Transverse colon (tissue), 4 donors: Measurements from ENCODE around the gene RHOXF2. TPM values are rescaled to one million over a fixed set of nuclear protein-coding genes. Genes with fewer than 3 reads are reported as not detected.
"Not testable (repeated sequence)": the region's sequence is repeated elsewhere in the genome, so short reads cannot be mapped to it uniquely, and the experiment has no call there.

Experiments used
- DNase-seq: peaks from one replicate; pipeline ENCODE4 v3.0.0-alpha.2; 2019
- H3K27ac ChIP-seq, 4 donors: fragments of 200-600 bp; sonication (generic); 2 replicates each; pipeline ENCODE4 v1.5.1; 2016 to 2018; ENCODE audit warnings: inconsistent platforms in 4 of 4
- H3K27me3 ChIP-seq: fragments of 200-600 bp; sonication (generic); 2 replicates; pipeline ENCODE4 v1.5.1; 2017; ENCODE audit warnings: inconsistent platforms
- H3K36me3 ChIP-seq, 4 donors: fragments of 200-600 bp; sonication (generic); 2 replicates each; pipeline ENCODE4 v1.5.1; 2017 to 2019; ENCODE audit warnings: inconsistent platforms in 4 of 4
- H3K4me1 ChIP-seq, 4 donors: fragments of 200-600 bp; sonication (generic); 2 replicates each; pipeline ENCODE4 v1.5.1; 2017 to 2020; ENCODE audit warnings: inconsistent platforms in 4 of 4
- H3K4me3 ChIP-seq, 4 donors: fragments of 200-600 bp; sonication (generic); 1 replicate in 1 of 4; 2 replicates in 3 of 4; pipeline versions ENCODE4 v1.5.1 to v1.6.1; 2017 to 2019; ENCODE audit warnings: inconsistent platforms in 4 of 4
- H3K9me3 ChIP-seq, 2 donors: fragments of 200-600 bp; sonication (generic); 2 replicates each; pipeline ENCODE4 v1.5.1; 2017 to 2019; ENCODE audit warnings: inconsistent platforms in 2 of 2
- CTCF ChIP-seq, 5 experiments: fragments of 200-600 bp in 3 of 5; fragments of 450-650 bp in 2 of 5; sonication (generic) in 3 of 5; IDR thresholded peaks; 1 replicate in 2 of 5; 2 replicates in 3 of 5; pipeline ENCODE4 v1.5.1; 2016 to 2017; ENCODE audit warnings: antibody characterized with exemption in 5 of 5, inconsistent platforms in 3 of 5, mild to moderate bottlenecking in 2 of 5, moderate library complexity in 1 of 5
- EP300 ChIP-seq: sonication (generic); formaldehyde crosslinking; IDR thresholded peaks from one replicate; pipeline ENCODE4 v1.6.1; 2017; ENCODE audit warnings: antibody characterized with exemption, low read depth
- POLR2A ChIP-seq: fragments of 450-650 bp; IDR thresholded peaks from one replicate; pipeline ENCODE4 v1.6.1; 2016; ENCODE audit warnings: antibody characterized with exemption, mild to moderate bottlenecking, moderate library complexity
- POLR2AphosphoS5 ChIP-seq, 3 donors: sonication (generic); formaldehyde crosslinking; IDR thresholded peaks; one replicate each; pipeline ENCODE4 v1.6.1; 2016; ENCODE audit warnings: antibody characterized with exemption in 3 of 3
- WGBS, 2 donors: methylation state at CpG; one replicate each; pipeline ENCODE4 v1.1.5; 2018; ENCODE audit warnings: low coverage in 1 of 2; 5-methylcytosine and 5-hydroxymethylcytosine counted together
- in situ Hi-C, 4 donors: fragments of 200-750 bp; cut with MboI; loops; one replicate each; pipeline versions ENCODE4 v1.15.0 to v1.15.1; 2017; ENCODE audit warnings: low sequenced_read_pairs in 3 of 4, low pct_ligation_motif_present in 1 of 4, low pct_unique_long_range_greater_than_20kb in 1 of 4
- intact Hi-C: fragments of 100-400 bp; cut with DNase I; formaldehyde crosslinking; loops from one replicate; pipeline ENCODE4 v1.15.1; 2023; ENCODE audit warnings: low total_unique reads
- total RNA-seq, 4 donors: library from RNA; depleted of rRNA; stranded (reverse); fragments of >200 nt; gene quantifications; one replicate each; pipeline ENCODE4 v1.1.0, GENCODE V29; 2016

Gene RHOXF2
- not detected for total RNA-seq

GRCh38 chrX:120158313-120158712 is at the start of gene RHOXF2:
Gene RHOXF2 (plus strand): TSS chrX:120158613. CDS start chrX:120158751, 138 bp downstream.
- H3K4me1 ChIP-seq, in situ Hi-C loops, H3K9me3 ChIP-seq, H3K27ac ChIP-seq, intact Hi-C loops, H3K36me3 ChIP-seq, DNase-seq, H3K27me3 ChIP-seq, H3K4me3 ChIP-seq: not testable (repeated sequence)
- WGBS, 2 donors = no CpG with 5 or more reads among the region's 15 CpGs

GRCh38 chrX:120109378-120109777 is 49.0 kb upstream of the RHOXF2 start:
- no peak overlapping the region for H3K4me3 ChIP-seq
- no peak for TF ChIP-seq POLR2AphosphoS5 (IDR thresholded peaks at IDR 0.05)
- no peak for TF ChIP-seq CTCF (IDR thresholded peaks at IDR 0.05)
- intact Hi-C loops (no loop called here), in situ Hi-C loops (no loop called here)
- no peaks in the 10 kb centered on the region for H3K36me3 ChIP-seq
- no peak overlapping the region for H3K27ac ChIP-seq
- H3K4me1 ChIP-seq = no peaks in the 10 kb centered on the region
- no peak for DNase-seq
- no peaks in the 10 kb centered on the region for H3K9me3 ChIP-seq
- H3K27me3 ChIP-seq = no peaks in the 10 kb centered on the region
- WGBS, 2 donors = 90 to 91% methylated on average over 1 of the region's 1 CpG

- TF ChIP-seq CTCF (IDR thresholded peaks at IDR 0.05) = no peak
- TF ChIP-seq POLR2AphosphoS5 (IDR thresholded peaks at IDR 0.05) = no peak
- no peak for TF ChIP-seq POLR2A
- TF ChIP-seq EP300 = no peak
- H3K9me3 ChIP-seq = no peaks in the 10 kb centered on the region
- DNase-seq = no peak
- in situ Hi-C loops = no loop called here
- no peak overlapping the region for H3K27ac ChIP-seq
- no peak overlapping the region for H3K4me3 ChIP-seq
- no peaks in the 10 kb centered on the region for H3K36me3 ChIP-seq
- no peaks in the 10 kb centered on the region for H3K4me1 ChIP-seq
- intact Hi-C loops = no loop called here
- H3K27me3 ChIP-seq = no peaks in the 10 kb centered on the region
These were observed 46.8 kb upstream of the RHOXF2 start for GRCh38 chrX:120111611-120112010.

- intact Hi-C loops = no loop called here
- Histone ChIP-seq H3K9me3 (no peaks in the 10 kb centered on the region), H3K36me3 (no peaks in the 10 kb centered on the region), H3K27ac (no peak within 1 kb of the TSS), H3K27me3 (no peaks in the 10 kb centered on the region), H3K4me1 (no peaks in the 10 kb centered on the region), H3K4me3 (no peak within 1 kb of the TSS)
- TF ChIP-seq POLR2A (no peak), CTCF (IDR thresholded peaks at IDR 0.05) (no peak), POLR2AphosphoS5 (IDR thresholded peaks at IDR 0.05) (no peak), EP300 (no peak)
- DNase-seq = no peak
- 94% methylated on average over 35 of the region's 35 CpGs; no CpG with 5 or more reads in 1 of the 2 donors for whole genome bisulfite sequencing, 2 donors
- in situ Hi-C loops = no loop called here
These were observed 42.9 kb upstream of the RHOXF2 start, which contains the start of gene RHOXF1 for GRCh38 chrX:120115438-120115963. Gene RHOXF1 (minus strand): TSS chrX:120115913. CDS start chrX:120115862, 51 bp downstream.

GRCh38 chrX:120120223-120120622 is 38.2 kb upstream of the RHOXF2 start:
- intact Hi-C loops = no loop called here
- no peak for DNase-seq
- no peak for TF ChIP-seq POLR2A
- TF ChIP-seq EP300 = no peak
- TF ChIP-seq POLR2AphosphoS5 (IDR thresholded peaks at IDR 0.05) = no peak
- no peak for TF ChIP-seq CTCF (IDR thresholded peaks at IDR 0.05)
- in situ Hi-C loops = no loop called here
- 86% methylated on average over 12 of the region's 12 CpGs; no CpG with 5 or more reads in 1 of the 2 donors for WGBS, 2 donors
- Histone ChIP-seq H3K4me3 (no peak overlapping the region), H3K36me3 (no peaks in the 10 kb centered on the region), H3K9me3 (no peaks in the 10 kb centered on the region), H3K4me1 (no peaks in the 10 kb centered on the region), H3K27me3 (no peaks in the 10 kb centered on the region), H3K27ac (no peak overlapping the region)
